Esophagus squamous epithelium (tissue), 5 donors: Measurements from ENCODE around the gene ARHGEF33. TPM values are rescaled to one million over a fixed set of nuclear protein-coding genes. Genes with fewer than 3 reads are reported as not detected.

Experiments used
- DNase-seq: peaks from one replicate; lab custom pipeline; 2025; lab: John Stamatoyannopoulos, UW
- H3K27ac ChIP-seq, 4 donors: fragments of 200-600 bp; sonication (generic); one replicate each; pipeline ENCODE4 v1.5.1; 2016 to 2019; ENCODE audit warnings: mild to moderate bottlenecking in 1 of 4
- H3K27me3 ChIP-seq, 4 donors: fragments of 200-600 bp; sonication (generic); 1 replicate in 3 of 4; 2 replicates in 1 of 4; pipeline versions ENCODE4 v1.5.1 to v1.6.0; 2017 to 2021; ENCODE audit warnings: antibody characterized with exemption in 1 of 4
- H3K36me3 ChIP-seq, 3 donors: fragments of 200-600 bp; sonication (generic); one replicate each; pipeline ENCODE4 v1.5.1; 2016 to 2019
- H3K4me1 ChIP-seq, 3 donors: fragments of 200-600 bp; sonication (generic); one replicate each; pipeline ENCODE4 v1.5.1; 2017 to 2019
- H3K4me3 ChIP-seq, 4 donors: fragments of 200-600 bp; sonication (generic); 1 replicate in 3 of 4; 2 replicates in 1 of 4; pipeline ENCODE4 v1.5.1; 2016 to 2019; ENCODE audit warnings: mild to moderate bottlenecking in 2 of 4, moderate library complexity in 1 of 4
- H3K9me3 ChIP-seq, 3 donors: fragments of 200-600 bp; sonication (generic); one replicate each; pipeline ENCODE4 v1.5.1; 2016 to 2019
- POLR2A ChIP-seq, 4 donors: fragments of 450-650 bp; IDR thresholded peaks; one replicate each; pipeline ENCODE4 v1.6.1; 2017; ENCODE audit warnings: antibody characterized with exemption in 4 of 4, mild to moderate bottlenecking in 4 of 4, moderate library complexity in 3 of 4
- WGBS, 2 donors: methylation state at CpG; one replicate each; pipeline ENCODE4 v1.1.5; 2018; 5-methylcytosine and 5-hydroxymethylcytosine counted together
- intact Hi-C: fragments of 100-400 bp; cut with DNase I; formaldehyde crosslinking; loops from one replicate; pipeline ENCODE4 v1.15.0; 2022
- total RNA-seq, 4 donors: library from RNA; depleted of rRNA; stranded (reverse); fragments of >200 nt; gene quantifications; one replicate each; pipeline ENCODE4 v1.1.0, GENCODE V29; 2016
- TF ChIP-seq, protein P1 (sequence below), 6 experiments: fragments of 450-650 bp in 4 of 6; fragments of 200-600 bp in 2 of 6; sonication (generic) in 2 of 6; IDR thresholded peaks; one replicate each; pipeline ENCODE4 v1.5.1; 2016 to 2019; ENCODE audit warnings: antibody characterized with exemption in 6 of 6, mild to moderate bottlenecking in 4 of 6, moderate library complexity in 4 of 6
- donor health status: DM: yes; HTN: yes; CAD: no.

Gene ARHGEF33
- total RNA-seq, 4 donors from 2014 or later = 0.04 to 0.49 (median 0.35) TPM

DNA sequence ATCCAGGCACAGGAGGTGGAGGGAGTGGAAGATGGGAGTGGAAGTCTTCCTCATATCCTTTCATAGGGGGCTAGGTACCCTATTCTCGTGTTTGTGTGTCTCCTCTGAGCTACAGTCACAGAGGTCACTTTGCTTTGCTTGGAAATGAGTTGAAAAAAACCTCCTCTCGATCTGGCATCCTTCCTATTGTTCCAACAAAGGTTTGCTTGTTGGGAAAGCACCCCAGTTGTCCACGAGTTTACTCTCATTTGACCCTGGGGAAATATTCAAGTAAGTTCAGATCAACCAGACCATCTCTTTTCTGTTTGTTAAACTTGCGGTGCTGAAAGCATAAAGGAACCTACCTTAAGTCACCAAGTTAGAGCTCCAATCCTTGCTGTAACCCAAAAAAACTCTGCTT, 59.3 kb downstream of the ARHGEF33 start:
- WGBS, 2 donors = 67 to 73% methylated on average over 4 of the region's 4 CpGs
- Histone ChIP-seq H3K27me3 (no peaks in the 10 kb centered on the region), H3K27ac (no peak overlapping the region), H3K9me3 (no peaks in the 10 kb centered on the region), H3K4me3 (no peak overlapping the region), H3K4me1 (peaks cover 0 to 16% (median 4%) of the 10 kb centered on the region in 3 donors), H3K36me3 (no peaks in the 10 kb centered on the region)
- no peak for TF ChIP-seq POLR2A (IDR thresholded peaks at IDR 0.05)
- TF ChIP-seq, protein P1, sequence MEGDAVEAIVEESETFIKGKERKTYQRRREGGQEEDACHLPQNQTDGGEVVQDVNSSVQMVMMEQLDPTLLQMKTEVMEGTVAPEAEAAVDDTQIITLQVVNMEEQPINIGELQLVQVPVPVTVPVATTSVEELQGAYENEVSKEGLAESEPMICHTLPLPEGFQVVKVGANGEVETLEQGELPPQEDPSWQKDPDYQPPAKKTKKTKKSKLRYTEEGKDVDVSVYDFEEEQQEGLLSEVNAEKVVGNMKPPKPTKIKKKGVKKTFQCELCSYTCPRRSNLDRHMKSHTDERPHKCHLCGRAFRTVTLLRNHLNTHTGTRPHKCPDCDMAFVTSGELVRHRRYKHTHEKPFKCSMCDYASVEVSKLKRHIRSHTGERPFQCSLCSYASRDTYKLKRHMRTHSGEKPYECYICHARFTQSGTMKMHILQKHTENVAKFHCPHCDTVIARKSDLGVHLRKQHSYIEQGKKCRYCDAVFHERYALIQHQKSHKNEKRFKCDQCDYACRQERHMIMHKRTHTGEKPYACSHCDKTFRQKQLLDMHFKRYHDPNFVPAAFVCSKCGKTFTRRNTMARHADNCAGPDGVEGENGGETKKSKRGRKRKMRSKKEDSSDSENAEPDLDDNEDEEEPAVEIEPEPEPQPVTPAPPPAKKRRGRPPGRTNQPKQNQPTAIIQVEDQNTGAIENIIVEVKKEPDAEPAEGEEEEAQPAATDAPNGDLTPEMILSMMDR (IDR thresholded peaks at IDR 0.05) = no peak
- intact Hi-C loops = loop anchor here (5.0 kb wide), 1 partner anchor 283 kb away; no protein-coding TSS in a partner anchor
- no peak for DNase-seq

DNA sequence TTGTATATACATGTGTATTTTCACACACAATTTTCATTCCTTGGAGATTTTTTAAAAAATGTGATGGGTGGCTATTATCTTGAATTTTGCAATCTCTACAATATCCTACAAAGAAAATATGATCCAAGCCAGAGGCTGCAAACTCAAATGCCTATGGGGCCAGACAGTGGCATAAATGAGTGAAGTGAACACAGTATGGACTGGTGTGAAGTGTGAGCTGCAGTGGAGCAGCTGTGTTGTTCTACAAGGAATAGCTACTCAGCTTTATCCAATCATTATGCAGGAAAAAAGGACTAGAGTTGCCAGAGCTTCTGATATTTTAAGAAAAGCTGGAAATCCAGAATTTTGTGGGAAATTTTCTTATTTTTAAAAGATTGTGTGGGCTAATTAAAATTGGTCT, 62.1 kb downstream of the ARHGEF33 start:
- intact Hi-C loops = no loop called here
- Histone ChIP-seq H3K27ac (no peak overlapping the region), H3K36me3 (no peaks in the 10 kb centered on the region), H3K27me3 (no peaks in the 10 kb centered on the region), H3K4me1 (peaks cover 0 to 13% (median 4%) of the 10 kb centered on the region in 3 donors), H3K9me3 (no peaks in the 10 kb centered on the region), H3K4me3 (no peak overlapping the region)
- TF ChIP-seq, protein P1 (IDR thresholded peaks at IDR 0.05) = no peak
- TF ChIP-seq POLR2A (IDR thresholded peaks at IDR 0.05) = no peak
- no peak for DNase-seq

DNA sequence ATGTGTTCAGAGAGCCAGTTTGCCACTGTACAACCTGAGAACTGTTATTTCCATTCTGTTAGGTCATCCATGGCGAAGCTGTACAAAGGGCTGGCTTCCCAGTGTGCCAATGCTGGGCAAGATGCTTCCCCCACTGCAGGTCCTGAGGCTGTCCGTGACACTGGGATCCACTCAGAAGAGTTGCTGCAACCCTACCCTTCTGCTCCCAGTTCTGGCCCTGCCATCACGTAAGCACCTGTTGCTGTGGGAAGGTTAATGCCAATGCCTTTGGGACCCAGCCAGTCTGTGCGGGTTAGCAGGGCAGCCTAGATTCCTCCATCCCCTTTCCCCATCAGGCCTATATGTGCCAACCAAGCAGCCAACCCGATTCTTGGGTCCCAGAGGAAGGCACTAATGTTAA, 68.3 kb downstream of the ARHGEF33 start:
- no peak overlapping the region for H3K4me3 ChIP-seq
- intact Hi-C loops = no loop called here
- peaks cover 0 to 18% (median 0%) of the 10 kb centered on the region in 4 donors for H3K27me3 ChIP-seq
- H3K36me3 ChIP-seq = no peaks in the 10 kb centered on the region
- DNase-seq = no peak
- 88 to 94% methylated on average over 2 to 3 of the region's 5 CpGs for WGBS, 2 donors
- no peaks in the 10 kb centered on the region for H3K9me3 ChIP-seq
- TF ChIP-seq, protein P1 (IDR thresholded peaks at IDR 0.05) = no peak
- no peak for TF ChIP-seq POLR2A (IDR thresholded peaks at IDR 0.05)
- no peak overlapping the region for H3K27ac ChIP-seq
- H3K4me1 ChIP-seq = peaks cover 4 to 12% (median 10%) of the 10 kb centered on the region in 3 donors

DNA sequence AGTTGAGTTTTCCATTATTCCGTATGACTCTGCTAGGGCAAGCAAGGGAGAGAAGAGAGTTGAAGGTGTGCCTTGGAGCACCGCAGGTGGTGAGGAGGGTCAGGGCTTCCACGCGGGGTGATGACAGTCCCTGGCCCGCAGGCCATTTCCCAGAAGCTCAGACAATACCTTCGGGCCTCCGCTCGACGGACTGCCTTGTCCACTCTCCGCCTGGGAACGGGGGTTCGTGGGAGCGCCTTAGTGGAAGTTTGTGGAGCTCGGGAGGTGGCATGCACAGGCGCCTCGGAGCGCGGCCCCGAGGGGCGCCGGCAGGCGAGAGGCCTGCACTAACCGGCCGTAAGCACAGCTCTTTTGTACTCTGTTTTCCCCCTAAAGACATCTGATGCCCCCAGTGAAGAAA, 69.8 kb downstream of the ARHGEF33 start:
- DNase-seq = no peak
- 83 to 86% methylated on average over 3 to 4 of the region's 24 CpGs for WGBS, 2 donors

DNA sequence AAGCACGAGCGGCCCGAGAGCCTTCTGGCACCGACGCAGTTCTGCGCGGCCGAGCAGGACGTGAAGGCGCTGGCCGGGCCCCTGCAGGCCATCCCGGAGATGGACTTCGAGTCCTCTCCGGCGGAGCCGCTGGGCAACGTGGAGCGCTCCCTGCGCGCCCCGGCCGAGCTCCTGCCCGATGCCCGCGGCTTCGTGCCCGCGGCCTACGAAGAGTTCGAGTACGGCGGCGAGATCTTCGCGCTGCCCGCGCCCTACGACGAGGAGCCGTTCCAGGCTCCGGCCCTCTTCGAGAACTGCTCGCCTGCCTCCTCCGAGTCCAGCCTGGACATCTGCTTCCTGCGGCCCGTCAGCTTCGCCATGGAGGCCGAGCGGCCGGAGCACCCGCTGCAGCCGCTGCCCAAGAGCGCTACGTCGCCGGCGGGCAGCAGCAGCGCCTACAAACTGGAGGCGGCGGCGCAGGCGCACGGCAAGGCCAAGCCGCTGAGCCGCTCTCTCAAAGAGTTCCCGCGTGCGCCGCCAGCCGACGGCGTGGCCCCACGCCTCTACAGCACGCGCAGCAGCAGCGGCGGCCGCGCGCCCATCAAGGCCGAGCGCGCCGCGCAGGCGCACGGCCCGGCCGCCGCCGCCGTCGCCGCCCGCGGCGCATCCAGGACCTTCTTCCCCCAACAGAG, 70.4 kb downstream of the ARHGEF33 start:
- intact Hi-C loops = no loop called here
- TF ChIP-seq, protein P1 (IDR thresholded peaks at IDR 0.05) = peak in 1 of 6 experiments; percentile 5
- TF ChIP-seq POLR2A (IDR thresholded peaks at IDR 0.05) = no peak
- DNase-seq = no peak
- Histone ChIP-seq H3K4me3 (peak overlapping the region; percentile 26 to 65 (median 44)), H3K27ac (no peak overlapping the region), H3K4me1 (peaks cover 4 to 12% (median 10%) of the 10 kb centered on the region in 3 donors), H3K9me3 (no peaks in the 10 kb centered on the region), H3K27me3 (peaks cover 0 to 18% (median 0%) of the 10 kb centered on the region in 4 donors), H3K36me3 (no peaks in the 10 kb centered on the region)
- WGBS, 2 donors = no CpG with 5 or more reads among the region's 97 CpGs

More for the DNA sequence above, 69.8 kb downstream of the ARHGEF33 start:
- no peaks in the 10 kb centered on the region for H3K9me3 ChIP-seq
- peaks cover 4 to 12% (median 10%) of the 10 kb centered on the region in 3 donors for H3K4me1 ChIP-seq
- no peaks in the 10 kb centered on the region for H3K36me3 ChIP-seq
- intact Hi-C loops = no loop called here
- H3K27ac ChIP-seq = no peak overlapping the region
- no peak for TF ChIP-seq POLR2A (IDR thresholded peaks at IDR 0.05)
- TF ChIP-seq, protein P1 (IDR thresholded peaks at IDR 0.05) = no peak
- peak overlapping the region in 2 of 4 donors; percentile 49 to 65 for H3K4me3 ChIP-seq
- peaks cover 0 to 18% (median 0%) of the 10 kb centered on the region in 4 donors for H3K27me3 ChIP-seq
